ENCODE measurements around the gene RTRAF.

DNA sequence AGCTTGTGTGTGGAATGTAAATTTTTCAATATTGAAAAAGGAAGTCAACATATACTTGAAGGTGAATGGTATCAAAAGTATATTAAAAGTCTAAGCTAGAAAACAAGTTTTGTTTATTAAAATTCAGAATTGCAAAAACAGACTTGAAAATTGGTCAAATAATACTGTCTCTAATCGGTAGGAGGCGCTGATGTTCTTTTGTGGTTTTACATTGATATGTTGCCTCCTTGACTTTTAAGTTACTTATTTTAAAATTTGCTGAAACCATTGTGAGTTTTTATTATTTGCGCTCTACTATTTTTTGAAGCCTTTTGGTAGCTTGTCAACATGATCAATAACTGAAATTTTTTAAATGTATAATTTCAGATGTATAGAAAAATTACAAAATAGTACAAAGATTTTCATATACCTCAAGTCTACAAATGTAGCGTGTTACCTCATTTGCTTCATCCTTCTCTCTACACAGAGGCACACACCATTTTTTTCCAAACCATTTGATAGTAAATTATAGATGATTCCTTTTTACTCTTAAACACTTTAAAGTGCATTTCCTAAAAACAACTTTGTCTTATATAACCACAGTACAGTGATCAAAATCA, 6.9 kb downstream of the RTRAF start:
- no peak for TF ChIP-seq EZH2 (IDR thresholded peaks at IDR 0.05; ENCODE audit: borderline replicate concordance, insufficient read depth, low read depth, low read length, poor library complexity, severe bottlenecking)
- TF ChIP-seq, protein P1, sequence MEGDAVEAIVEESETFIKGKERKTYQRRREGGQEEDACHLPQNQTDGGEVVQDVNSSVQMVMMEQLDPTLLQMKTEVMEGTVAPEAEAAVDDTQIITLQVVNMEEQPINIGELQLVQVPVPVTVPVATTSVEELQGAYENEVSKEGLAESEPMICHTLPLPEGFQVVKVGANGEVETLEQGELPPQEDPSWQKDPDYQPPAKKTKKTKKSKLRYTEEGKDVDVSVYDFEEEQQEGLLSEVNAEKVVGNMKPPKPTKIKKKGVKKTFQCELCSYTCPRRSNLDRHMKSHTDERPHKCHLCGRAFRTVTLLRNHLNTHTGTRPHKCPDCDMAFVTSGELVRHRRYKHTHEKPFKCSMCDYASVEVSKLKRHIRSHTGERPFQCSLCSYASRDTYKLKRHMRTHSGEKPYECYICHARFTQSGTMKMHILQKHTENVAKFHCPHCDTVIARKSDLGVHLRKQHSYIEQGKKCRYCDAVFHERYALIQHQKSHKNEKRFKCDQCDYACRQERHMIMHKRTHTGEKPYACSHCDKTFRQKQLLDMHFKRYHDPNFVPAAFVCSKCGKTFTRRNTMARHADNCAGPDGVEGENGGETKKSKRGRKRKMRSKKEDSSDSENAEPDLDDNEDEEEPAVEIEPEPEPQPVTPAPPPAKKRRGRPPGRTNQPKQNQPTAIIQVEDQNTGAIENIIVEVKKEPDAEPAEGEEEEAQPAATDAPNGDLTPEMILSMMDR (IDR thresholded peaks at IDR 0.05): peak; percentile 86
